COLO829 (cell line): ENCODE measurements around the gene INS.
A peak's percentile ranks its signal among the peaks of the same experiment; 100 is the strongest.
"Not testable (repeated sequence)": the region's sequence is repeated elsewhere in the genome, so short reads cannot be mapped to it uniquely, and the experiment has no call there.

ENCODE experiments used
- DNase-seq: peaks from one replicate; pipeline ENCODE4 v3.0.0; 2012; ENCODE audit warnings: low spot score

The INS gene

DNA sequence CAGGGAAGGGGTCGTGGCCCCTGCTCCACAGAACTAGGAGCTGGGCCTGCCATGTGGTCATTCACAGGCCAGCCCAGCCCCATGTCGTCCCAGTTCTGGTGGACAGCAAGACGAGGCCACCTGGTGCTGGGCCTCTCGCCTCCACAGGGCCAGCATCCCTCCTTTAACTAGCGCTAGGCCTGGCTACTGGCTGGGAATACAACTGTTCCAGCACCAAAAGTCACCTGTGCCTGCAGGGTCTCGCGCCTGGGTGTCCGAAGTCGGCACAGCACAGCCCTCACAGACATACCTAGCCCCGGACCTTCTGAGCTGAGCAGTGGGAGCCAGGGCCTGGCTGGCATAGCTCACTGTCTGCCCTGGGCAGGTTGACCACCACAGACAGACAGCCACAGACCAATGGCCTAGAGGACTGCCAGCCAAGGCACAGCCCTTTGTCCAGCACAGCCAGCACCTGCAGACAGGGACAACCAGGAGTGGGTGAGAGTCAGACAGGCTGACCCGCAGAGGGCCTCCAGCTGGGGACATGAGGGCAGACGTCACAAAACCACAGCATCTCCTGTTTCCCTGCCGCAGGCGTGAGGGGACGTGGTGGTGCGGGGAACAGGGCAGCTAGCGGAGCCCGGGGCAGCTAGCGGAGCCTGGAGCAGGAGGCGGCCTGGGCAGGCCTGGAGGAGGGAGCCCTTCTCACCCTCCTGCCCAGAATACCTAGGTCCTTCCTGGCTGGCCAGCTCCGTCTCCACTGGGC, 37.8 kb upstream of the INS start:
- no peak for DNase-seq

DNA sequence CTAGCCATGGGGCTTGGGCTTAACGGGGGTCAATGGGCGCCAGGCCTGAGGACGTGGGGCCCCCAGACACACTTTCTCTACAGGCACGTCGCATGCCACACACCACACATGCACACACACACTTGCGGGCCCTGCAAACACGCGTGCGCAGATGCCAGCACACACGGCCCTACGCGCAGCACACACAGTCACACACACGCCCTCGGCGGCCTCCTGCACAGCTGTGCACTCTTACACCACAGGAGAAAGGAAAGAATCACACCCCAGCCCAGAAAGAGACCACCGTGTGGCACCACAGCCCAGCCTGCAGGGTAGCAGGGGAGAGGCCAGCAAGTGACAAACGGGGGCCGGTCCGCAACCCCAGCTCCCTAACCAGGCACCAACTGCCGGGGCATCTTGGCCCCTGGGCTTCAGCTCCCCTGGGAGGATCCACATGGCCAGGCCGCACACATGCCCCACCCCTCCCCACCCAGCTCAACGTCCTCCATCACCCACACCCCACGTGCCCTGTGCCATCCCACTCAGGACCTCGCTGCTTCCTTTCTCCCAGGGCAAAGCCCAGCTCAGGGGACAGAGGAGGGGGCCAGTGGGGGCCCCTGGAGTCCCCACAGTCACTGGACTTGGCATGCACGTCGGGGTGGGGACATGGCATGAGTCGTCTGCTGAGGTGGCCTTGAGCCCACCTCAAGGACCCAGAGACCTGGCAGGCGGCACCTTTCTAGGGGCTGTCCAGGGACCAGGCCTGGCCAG, 36.9 kb upstream of the INS start:
- no peak for DNase-seq

DNA sequence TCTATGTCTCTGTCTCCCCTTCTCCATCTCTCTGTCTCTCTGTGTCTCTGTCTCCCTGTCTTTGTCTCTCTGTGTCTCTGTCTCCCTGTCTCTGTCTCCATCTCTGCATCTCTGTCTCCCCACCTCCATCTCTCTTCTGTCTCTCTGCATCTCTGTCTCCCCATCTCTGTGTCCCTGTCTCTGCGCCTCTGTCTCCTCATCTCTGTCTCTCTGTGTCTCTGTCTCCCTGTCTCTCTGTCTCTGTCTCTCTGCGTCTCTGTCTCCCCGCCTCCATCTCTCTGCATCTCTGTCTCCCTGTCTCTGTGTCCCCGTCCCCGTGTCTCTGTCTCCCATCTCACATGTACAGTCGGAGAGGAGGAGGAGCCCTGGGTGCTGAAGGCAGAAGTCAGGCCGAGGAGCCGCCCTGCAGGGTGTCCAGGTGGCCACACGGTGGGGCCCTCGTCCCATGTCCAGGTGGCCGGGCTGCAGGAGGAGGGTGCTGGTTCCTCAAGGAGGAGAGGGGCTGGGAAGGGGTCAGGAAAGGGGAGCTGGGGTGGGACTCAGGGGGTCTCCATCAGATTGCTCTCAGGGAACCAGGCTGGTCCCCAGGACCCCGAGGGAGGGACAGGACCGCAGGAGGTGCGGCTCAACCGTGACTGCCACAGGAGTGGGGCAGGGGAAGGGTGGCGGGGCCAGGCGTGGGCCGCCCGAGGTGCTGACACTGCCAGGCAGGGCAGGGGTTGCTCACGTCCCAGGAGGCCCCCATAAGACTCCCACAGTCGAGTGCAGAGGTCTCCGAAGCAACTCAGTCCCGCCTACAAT, 36.2 kb upstream of the INS start:
- DNase-seq, result no peak

DNA sequence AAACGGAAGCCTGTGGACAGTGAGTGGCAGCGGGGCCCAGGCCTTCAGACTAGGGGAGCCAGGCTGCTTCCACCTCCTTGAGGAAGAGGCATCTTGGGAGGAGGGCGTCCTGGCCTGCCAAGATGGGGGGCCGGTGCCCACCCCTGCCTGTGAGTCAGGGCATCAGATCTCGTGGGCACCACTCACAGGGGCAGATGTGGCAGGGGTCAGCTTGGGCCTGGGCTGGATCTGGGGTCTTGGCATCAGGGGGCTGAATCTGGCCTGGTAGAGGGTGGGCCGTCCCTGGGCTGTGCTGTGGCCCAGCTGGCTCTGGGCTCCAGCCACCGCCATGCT, 34.7 kb upstream of the INS start:
- DNase-seq, result no peak

DNA sequence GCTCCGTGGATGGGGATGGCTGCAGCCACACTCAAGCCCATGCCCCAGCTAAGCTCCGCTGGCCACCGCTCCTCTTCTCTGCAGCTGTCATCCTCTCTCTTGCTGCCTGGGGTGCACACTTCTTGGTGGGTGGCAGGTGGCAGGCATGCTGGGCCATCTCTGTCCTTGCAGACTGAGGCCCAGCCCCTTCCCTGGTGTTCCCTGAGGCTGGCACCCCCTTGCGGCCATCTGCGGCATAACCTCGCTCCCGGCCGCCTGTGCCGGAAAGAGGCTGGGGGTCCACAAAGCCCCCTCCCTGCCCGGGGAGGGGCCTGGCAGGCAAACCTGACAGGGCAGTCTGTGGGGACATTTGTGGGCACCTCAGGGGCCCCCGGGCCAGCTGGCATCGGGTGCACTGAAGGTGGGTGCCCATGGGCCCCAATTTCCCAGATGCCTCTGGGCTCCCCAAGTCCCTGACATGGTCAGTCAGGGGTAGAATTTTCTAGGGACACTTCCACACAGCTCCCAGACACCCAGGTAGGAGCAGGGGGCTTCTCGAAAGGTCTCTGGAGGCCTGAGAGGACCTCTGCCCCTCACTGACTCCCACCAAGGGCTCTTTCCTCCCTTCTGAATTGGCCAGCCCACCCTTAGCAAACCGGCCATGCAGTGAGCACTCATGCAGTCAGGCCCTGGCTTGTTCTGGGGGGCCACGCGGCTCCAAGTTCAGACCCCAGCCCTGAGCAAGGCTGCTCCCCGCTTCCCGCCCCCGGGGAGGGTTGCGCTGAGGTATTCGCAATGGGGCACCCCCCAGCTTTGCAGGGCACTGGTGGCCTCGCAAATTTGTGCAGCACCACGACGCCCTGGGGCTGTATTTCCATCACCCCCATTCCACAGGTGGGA, 34.1 kb upstream of the INS start:
- DNase-seq, result no peak

DNA sequence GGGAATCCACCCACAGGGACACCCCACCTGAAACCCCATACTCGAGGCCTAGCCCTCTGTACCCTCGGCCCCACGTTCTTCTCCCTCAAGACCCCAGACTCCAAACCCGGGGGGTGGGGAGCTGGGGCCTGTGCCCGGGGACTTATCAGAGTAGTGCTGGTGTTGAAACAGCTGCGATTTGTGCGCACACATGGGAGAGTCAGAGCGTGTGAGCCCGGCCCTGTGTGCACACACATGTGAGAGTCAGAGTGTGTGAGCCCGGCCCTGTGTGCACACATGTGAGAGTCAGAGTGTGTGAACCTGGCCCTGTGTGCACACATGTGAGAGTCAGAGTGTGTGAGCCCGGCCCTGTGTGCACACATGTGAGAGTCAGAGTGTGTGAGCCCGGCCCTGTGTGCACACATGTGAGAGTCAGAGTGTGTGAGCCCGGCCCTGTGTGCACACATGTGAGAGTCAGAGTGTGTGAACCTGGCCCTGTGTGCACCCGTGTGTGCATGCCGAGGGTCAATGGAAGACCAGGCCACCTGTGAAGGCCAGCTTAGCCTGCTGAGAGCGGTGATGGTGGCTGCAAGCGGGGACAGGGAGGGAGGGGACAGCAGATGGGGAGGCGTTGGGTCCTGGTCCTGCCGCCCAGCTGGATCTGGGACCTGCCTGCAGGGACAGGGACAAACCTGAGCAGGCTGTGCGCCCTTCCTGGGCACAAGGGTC, 33.0 kb upstream of the INS start:
- not testable (repeated sequence) for DNase-seq

DNA sequence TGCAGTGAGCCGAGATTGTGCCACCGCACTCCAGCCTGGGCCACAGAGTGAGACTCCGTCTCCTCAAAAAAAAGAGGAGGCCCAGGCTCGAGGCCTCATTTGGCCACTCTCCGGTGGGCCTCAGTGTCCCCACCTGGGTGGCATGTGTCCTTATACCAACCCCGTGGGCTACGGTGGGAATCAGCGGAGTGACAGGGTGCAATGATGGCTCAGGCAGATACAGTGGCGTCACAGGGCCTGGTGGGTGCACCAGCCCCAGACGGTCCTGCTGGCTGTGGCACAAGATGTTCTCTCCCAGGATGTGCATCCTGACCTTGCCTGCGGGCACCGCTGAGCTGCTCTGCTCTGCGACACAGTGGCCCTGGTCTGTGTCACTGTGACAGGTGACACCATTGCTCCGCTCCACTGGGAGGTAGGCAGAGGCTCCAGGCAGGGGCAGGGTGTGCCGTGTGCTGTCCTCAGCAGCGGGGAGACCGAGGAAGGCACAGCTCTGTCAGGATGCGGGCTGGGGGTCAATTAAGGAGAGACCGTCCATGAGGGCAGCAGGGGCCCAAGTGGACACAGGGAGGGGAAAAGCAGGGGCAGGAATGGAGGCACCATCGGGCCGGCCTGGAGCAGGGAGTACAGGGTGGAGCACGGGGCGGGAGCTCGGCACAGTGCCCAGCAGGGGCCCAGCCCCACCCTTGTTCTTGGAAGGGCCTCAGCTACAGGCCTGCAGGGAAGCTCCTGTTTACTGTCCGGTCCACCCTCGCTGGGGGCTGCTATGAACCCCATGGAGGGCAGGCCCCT, 32.3 kb upstream of the INS start:
- DNase-seq, result no peak

DNA sequence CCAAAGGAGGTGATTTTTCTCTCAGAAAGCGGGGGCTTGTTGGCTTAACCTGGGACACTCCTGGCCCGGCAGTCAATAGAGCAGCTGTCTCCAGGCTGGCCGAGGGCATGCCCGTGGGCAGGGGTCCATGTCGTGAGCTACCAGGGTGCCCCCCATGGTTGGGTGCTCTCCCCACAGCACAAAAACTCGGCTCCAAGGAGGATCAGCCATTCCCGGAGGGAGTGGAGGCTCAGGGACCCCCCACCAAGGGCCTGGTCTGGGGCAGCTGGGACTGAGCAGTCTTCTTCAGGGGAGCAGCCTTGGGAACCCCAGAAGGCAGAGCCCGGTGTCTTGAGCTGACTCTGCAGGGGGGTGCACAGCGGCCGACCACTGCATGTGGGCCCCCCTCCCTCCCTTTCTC, 31.4 kb upstream of the INS start:
- DNase-seq, result no peak

DNA sequence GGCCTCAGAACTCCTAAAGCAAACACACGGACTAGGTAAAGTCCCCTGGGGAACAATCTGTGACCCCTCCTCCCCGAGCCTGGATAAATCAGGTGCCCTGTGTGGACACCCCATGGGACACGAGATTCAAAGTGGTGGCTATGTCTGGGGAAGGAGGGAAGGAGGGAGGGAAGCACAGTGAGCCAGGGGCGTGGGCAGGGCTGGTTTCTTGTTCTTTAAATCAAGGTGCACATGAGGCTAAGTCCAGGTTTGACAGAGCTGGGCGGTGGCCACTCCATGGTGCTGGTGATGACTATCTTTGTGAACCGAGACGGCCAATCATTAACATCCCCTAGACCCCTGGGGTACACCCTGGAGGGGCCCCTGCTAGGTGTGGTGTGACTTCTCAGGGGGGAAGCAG, 30.9 kb upstream of the INS start:
- no peak for DNase-seq

DNA sequence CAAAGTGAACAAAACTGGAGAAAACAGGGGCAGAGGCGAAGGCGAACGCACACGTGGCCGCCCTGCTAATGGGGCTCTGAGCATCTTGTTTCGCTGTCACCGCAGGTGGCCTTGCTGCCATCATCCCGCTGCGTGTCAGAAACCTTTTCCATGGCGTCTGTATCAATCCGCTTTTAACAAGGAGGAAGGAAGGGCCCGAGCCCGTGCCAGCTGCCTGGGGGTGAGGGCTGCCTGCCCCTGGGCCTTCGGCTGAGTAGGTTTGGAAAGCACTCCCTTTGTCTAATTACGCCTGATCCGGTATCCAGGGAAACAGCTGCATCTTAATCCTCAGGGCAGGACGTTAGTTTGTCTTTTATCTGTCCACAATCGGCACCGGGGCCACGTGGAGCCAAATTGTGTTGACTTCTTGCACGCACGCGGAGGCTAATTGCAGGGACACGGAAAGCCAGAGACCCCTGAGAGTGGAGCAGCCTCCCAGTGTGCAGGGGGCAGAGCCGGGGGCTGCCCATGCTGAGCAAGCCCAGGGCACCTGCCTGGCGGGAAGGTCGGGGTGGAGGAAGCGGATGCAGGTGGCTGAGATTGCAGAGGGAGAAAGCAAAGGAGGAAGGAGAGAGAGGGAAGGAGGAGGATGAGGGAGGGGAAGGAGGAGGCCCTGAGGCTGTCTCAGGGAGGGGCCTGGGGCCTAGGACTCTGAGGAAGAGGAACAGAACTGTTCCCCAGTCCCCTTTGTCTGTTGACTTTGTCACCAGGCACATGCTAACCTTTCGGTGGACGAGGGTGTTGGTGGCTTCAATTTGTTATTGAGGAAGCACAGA, 29.9 kb upstream of the INS start:
- no peak for DNase-seq

DNA sequence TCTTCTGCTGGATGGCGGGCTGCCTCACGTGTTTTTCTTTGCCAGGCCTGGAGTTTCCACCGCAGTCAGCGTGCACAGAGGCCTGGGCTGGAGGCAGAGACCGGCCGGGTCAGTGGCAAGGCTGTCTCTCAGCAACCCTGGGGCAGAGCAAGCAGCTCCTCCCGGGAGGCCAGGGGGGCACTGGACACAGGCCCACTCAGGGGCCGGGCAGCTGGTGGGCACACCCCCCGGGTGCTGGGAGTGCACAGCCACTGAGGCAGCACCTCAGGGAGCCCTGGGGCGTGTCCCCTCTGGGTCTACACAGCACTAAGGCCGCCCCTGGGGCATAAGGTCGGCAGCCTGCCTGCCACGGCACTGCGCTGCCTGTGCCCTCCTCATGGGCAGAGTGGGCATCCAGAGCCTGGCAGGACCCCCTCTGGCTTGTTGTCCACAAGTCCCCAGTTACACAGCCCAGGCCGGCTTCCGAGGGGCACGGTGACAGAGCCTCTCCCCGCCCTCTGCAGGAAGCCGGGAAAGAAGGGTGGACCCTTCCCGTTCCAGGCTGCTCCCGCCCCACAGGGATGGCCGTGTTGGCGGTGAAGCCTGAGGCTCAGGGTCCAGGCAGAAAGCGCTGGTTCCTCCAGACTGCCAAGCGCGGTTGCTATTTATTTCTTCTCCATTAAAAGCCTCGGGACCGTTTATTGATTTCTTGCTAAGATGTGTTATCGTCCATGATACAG, 29.1 kb upstream of the INS start:
- no peak for DNase-seq

DNA sequence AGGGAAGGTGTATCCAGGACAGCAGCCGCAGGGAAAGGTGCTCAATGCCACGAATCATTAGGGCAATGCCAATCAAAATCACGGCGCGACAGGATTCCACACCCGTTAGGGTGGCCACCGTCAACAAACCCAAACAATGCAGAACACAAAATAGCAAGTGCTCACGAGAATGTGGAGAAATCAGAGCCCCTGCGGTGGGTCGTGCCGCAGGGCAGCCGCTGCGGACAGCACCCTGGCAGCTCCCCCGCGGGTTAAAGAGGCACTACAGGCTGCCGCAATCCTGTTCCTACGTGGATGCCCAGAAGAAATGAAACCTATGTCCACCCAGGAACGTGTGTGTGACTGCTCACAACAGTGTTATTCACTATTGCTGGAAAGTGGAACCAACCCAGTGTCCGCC, 27.7 kb upstream of the INS start:
- no peak for DNase-seq

DNA sequence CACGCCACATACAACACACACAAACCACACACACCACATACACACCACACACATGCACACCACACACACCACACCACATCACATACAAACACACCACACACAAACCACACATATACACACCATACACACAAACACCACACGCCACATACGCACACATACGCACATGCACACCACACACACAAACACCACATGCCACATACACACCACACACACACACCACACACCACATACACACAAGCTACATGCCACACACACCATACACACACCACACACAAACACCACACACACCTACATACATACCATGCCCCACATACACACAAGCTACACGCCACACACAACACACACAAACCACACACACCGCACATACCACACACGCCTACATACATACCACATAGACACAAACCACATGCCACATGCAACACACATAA, 26.3 kb upstream of the INS start:
- no peak for DNase-seq

DNA sequence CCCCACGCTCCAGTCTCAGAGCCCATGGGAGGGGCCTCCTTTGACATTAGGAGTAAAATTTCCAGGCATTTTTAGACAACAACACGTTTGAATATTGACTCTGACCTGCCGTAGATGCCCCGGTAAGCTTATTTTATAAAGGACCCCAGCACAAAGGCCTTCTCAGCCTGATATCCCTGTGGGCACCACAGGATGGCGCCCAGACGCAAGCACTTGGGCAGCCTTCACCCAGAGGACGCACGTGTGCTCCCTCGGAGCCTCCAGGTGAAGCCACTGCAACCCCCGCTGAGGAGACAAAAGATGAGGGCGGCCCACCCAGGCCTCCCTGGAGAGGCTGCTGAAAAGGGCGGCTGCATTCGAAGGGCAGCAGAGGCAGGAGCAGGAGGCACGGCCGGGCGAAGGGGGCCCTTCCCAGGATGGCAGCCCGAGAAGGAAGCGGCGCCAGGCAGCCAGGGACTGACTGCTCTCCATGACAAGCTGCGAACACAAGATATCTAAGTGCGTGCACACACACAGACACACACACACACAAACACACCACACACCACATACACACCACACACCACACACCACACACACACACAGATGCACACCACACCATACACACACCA, 25.8 kb upstream of the INS start:
- peak; percentile 49 for DNase-seq

DNA sequence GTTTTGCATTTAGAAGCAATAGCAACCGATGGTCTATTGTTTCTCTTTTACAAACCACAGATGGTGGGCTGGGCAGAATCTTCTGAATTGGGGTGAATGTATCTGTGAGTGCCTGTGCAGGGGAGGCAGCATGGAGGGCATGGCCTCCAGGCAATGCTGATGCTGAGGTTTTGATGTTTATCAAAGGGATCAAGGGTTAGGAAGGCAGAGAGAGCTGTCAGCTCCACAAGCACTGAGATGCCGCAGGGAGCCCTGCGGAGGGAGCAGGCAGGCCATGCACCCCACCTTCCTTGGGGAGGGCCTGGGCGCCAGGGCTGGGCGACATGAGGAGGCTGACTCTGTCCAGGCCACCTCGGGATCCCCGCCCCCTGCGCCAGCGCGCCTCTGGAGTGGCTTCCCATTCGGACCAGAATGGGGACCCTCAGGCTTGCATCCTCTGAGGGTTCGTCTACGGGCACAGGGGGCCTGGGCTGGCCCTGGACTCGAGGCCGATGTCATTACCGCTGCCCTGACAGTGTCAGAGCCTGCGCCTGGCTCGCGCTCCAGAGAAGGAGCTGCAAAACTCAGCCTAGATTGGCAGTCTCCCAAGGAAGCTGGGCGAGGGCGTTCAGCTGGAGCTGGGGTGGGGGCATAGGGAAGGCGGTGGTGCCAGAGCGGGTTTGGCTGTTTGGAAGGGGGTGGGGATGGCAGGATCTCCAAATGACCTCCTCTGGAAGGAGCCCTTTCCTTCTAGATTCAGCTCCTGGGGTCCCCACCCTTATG, 24.5 kb upstream of the INS start:
- no peak for DNase-seq

DNA sequence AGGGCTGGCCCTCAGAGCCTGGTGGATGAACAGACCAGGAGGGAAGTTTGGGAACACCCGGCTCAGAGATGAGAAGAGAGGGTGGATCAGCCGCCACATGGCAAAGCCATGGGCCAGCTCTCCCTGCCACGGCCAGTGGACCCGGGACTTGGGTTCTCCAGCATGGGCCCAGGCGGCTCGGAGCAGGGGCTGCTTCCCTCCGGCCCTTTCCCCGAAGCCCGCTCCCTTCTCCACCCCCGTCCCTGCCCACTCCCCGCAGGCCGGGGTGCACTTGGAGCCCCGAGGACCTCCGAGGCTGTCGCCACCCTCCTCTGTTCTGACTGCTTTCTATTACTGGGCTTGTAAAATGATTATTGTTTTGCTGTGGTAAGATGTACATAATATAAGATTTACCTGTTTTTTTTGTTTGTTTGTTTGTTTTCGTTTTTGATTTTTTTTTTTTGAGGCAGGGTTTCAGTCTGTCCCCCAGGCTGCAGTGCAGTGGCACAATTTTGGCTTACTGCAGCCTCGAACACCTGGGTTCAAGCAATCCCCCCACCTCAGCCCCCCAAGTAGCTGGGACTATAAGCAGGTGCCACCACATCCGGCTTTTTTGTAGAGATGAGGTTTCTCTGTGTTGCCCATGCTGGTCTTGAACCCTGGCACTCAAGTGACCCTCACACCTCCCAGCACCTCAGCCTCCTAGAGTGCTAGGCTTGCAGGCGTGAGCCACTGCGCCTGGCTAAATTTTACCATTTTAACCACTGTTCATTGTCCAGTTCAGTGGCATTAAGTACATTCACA, 21.9 kb upstream of the INS start:
- DNase-seq, result no peak

DNA sequence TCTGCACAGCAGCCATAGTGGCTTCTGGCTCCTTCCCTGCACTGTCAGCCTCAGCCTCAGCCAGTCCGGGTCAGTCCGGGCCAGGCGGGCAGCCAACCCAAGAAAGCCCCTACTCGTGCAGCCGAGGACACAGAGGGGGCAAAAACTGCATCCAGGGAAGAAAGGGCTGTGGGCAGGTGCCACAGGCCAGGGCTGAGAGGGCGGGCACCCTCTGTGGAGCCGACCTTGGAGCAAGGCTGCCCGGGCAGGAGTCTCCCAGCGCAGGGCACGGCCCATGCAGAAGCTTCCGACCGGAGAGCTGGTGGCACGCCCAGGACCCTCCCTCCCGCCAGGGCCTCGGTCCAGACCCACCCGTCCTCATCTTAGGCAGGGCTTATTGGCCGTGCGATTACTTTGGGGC, 21.1 kb upstream of the INS start:
- no peak for DNase-seq
